ENCODE data around the gene INHBA.

Gene INHBA

DNA sequence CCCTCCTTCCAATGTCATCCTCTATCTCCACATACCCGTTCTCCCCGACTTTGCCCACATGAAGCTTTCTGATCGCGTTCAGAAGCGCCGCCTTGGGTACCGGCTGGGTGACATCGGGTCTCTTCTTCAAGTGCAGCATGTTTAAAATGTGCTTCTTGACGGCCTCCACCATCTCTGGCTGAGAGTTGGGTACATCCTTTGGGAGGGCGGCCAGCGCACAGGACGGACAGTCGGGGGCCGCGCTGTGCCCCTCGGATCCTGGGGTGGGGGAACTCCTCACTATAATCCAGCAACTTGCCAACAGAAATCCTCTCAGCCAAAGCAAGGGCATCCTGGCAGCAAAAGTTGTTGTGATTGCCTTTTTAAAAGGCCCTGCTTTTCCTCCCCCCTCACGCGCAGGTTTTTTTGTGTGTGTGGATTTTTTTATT is 2.8 kb downstream of the INHBA start:
- H3K27ac ChIP-seq (ENCODE audit: low read depth, low read length) = no peak overlapping the region
- peak overlapping the region; percentile 6; the same call in 1 of the 2 replicates for H3K4me2 ChIP-seq (ENCODE audit: low read length)

DNA sequence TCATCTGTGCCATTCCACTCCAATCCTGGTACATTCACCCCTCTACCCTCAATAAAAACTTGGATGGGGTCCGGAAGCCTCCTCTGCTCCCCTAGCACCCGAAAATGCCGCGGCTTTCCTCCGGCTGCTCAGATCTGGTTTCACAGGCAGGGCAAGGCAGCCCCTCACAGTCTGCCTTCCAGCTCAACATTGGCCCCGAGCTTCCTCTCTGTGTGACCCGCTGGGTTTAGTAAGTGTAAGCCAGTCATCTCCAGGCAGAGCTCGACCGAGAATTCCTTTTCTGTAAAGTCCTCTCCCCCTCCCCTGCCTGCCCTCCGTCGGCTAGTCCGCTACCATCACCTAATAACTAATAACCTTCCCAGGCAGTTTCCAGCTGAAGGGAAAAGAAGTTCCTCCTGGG is 3.4 kb downstream of the INHBA start:
- H3K27ac ChIP-seq (ENCODE audit: low read depth, low read length) = no peak overlapping the region
- H3K36me3 ChIP-seq (ENCODE audit: control insufficient read depth, low read length) = no peaks in the 10 kb centered on the region

More for the DNA sequence above, 2.8 kb downstream of the INHBA start:
- Histone ChIP-seq H3K9me2 (replicated peaks; ENCODE audit: control insufficient read depth, low read length) (no peaks in the 10 kb centered on the region), H3K27me3 (ENCODE audit: control insufficient read depth, low read length) (peaks cover 33% of the 10 kb centered on the region), H3F3A (ENCODE audit: control insufficient read depth, insufficient read depth) (no peaks in the 10 kb centered on the region; the same call in 1 of the 2 replicates), H3K79me2 (ENCODE audit: control insufficient read depth, low read length) (no peaks in the 10 kb centered on the region), H3K36me3 (ENCODE audit: control insufficient read depth, low read length) (no peaks in the 10 kb centered on the region), H3K4me3 (ENCODE audit: low read length) (no peak overlapping the region), H4K20me1 (ENCODE audit: control insufficient read depth, insufficient read depth, low read depth, low read length) (no peaks in the 10 kb centered on the region), H3K4me1 (ENCODE audit: control insufficient read depth, low read length) (peaks cover 10% of the 10 kb centered on the region), H3K9me3 (ENCODE audit: control insufficient read depth, insufficient read depth, low read length) (no peaks in the 10 kb centered on the region)
- TF ChIP-seq, protein P1, sequence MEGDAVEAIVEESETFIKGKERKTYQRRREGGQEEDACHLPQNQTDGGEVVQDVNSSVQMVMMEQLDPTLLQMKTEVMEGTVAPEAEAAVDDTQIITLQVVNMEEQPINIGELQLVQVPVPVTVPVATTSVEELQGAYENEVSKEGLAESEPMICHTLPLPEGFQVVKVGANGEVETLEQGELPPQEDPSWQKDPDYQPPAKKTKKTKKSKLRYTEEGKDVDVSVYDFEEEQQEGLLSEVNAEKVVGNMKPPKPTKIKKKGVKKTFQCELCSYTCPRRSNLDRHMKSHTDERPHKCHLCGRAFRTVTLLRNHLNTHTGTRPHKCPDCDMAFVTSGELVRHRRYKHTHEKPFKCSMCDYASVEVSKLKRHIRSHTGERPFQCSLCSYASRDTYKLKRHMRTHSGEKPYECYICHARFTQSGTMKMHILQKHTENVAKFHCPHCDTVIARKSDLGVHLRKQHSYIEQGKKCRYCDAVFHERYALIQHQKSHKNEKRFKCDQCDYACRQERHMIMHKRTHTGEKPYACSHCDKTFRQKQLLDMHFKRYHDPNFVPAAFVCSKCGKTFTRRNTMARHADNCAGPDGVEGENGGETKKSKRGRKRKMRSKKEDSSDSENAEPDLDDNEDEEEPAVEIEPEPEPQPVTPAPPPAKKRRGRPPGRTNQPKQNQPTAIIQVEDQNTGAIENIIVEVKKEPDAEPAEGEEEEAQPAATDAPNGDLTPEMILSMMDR (IDR thresholded peaks at IDR 0.05; ENCODE audit: low read depth, low read length, poor library complexity, severe bottlenecking) = no peak
- no peak for TF ChIP-seq EZH2phosphoT487 (IDR thresholded peaks at IDR 0.05; ENCODE audit: borderline replicate concordance, low read length)

DNA sequence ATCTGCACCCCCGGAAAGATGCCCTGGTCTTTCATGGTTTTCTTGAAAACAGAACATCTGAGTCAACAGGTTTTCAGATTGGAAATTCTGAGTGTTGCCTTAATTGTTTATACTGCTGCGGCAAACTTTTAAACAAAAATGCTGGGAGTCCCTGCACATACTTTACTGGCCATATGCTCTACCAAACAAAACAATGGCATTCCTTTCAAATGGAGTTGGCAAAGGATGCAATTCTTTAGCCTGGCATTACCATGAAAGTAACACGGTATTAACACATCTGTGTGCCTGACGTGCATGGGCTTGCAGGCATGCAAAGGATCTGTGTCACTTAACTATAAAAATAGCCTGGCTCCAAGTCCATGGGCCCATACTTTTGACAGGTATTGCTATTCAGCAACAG is 4.2 kb downstream of the INHBA start:
- peaks cover 33% of the 10 kb centered on the region for H3K27me3 ChIP-seq (ENCODE audit: control insufficient read depth, low read length)
- no peak overlapping the region for H3K4me2 ChIP-seq (ENCODE audit: low read length)
- TF ChIP-seq EZH2phosphoT487 (IDR thresholded peaks at IDR 0.05; ENCODE audit: borderline replicate concordance, low read length) = no peak
- TF ChIP-seq, protein P1 (IDR thresholded peaks at IDR 0.05; ENCODE audit: low read depth, low read length, poor library complexity, severe bottlenecking) = no peak
- H3K79me2 ChIP-seq (ENCODE audit: control insufficient read depth, low read length) = no peaks in the 10 kb centered on the region
- no peak overlapping the region for H3K4me3 ChIP-seq (ENCODE audit: low read length)
- H3K4me1 ChIP-seq (ENCODE audit: control insufficient read depth, low read length) = 0 out of 2 replicates have a peak, but pooled peaks cover 3% of the 10 kb centered on the region
- H3K9me3 ChIP-seq (ENCODE audit: control insufficient read depth, insufficient read depth, low read length) = no peaks in the 10 kb centered on the region
- H4K20me1 ChIP-seq (ENCODE audit: control insufficient read depth, insufficient read depth, low read depth, low read length) = no peaks in the 10 kb centered on the region
- H3K36me3 ChIP-seq (ENCODE audit: control insufficient read depth, low read length) = no peaks in the 10 kb centered on the region
- H3K9me2 ChIP-seq (replicated peaks; ENCODE audit: control insufficient read depth, low read length) = no peaks in the 10 kb centered on the region
- H3K27ac ChIP-seq (ENCODE audit: low read depth, low read length) = no peak overlapping the region
- no peaks in the 10 kb centered on the region; the same call in 1 of the 2 replicates for H3F3A ChIP-seq (ENCODE audit: control insufficient read depth, insufficient read depth)

More for the DNA sequence above, 3.4 kb downstream of the INHBA start:
- TF ChIP-seq, protein P1 (IDR thresholded peaks at IDR 0.05; ENCODE audit: low read depth, low read length, poor library complexity, severe bottlenecking) = no peak
- TF ChIP-seq EZH2phosphoT487 (IDR thresholded peaks at IDR 0.05; ENCODE audit: borderline replicate concordance, low read length) = peak; percentile 72; the same call in 1 of the 2 replicates
- Histone ChIP-seq H3K4me2 (ENCODE audit: low read length) (peak overlapping the region; percentile 33), H4K20me1 (ENCODE audit: control insufficient read depth, insufficient read depth, low read depth, low read length) (no peaks in the 10 kb centered on the region), H3K27me3 (ENCODE audit: control insufficient read depth, low read length) (peaks cover 33% of the 10 kb centered on the region), H3K9me3 (ENCODE audit: control insufficient read depth, insufficient read depth, low read length) (no peaks in the 10 kb centered on the region), H3K4me1 (ENCODE audit: control insufficient read depth, low read length) (peaks cover 5% of the 10 kb centered on the region), H3K9me2 (replicated peaks; ENCODE audit: control insufficient read depth, low read length) (no peaks in the 10 kb centered on the region), H3K4me3 (ENCODE audit: low read length) (peak overlapping the region; percentile 26; the same call in 1 of the 2 replicates), H3F3A (ENCODE audit: control insufficient read depth, insufficient read depth) (no peaks in the 10 kb centered on the region; the same call in 1 of the 2 replicates), H3K79me2 (ENCODE audit: control insufficient read depth, low read length) (no peaks in the 10 kb centered on the region)
